ENCODE results near the gene C2CD5. TPM values are rescaled to one million over a fixed set of nuclear protein-coding genes. Genes with fewer than 3 reads are reported as not detected.

The C2CD5 gene
- total and polyA plus RNA-seq, 9 donors: 19.6 to 41.3 (median 32.9) TPM

GRCh38 chr12:22463306-22463705, 81.0 kb downstream of the C2CD5 start:
- WGBS, 3 donors: 84 to 95% (median 95%) methylated on average over 2 of the region's 2 CpGs
- DNase-seq: no peak
- no peaks in the 10 kb centered on the region for H3K36me3 ChIP-seq
- no peaks in the 10 kb centered on the region for H3K27me3 ChIP-seq
- no peaks in the 10 kb centered on the region for H3K4me1 ChIP-seq (ENCODE audit: insufficient read depth)
- H3K27ac ChIP-seq: no peak overlapping the region
- TF ChIP-seq CTCF (IDR thresholded peaks at IDR 0.05): no peak
- no peak for TF ChIP-seq POLR2A (IDR thresholded peaks at IDR 0.05)
- no peak for TF ChIP-seq EP300 (IDR thresholded peaks at IDR 0.05)
- H3K9me3 ChIP-seq: no peaks in the 10 kb centered on the region
- no peak overlapping the region for H3K4me3 ChIP-seq
- intact Hi-C loops (cut with DNase I): no loop called here

- intact Hi-C loops (cut with DNase I): no loop called here
- Histone ChIP-seq H3K4me3 (no peak overlapping the region), H3K4me1 (ENCODE audit: insufficient read depth) (no peaks in the 10 kb centered on the region), H3K36me3 (no peaks in the 10 kb centered on the region), H3K9me3 (no peaks in the 10 kb centered on the region), H3K27me3 (no peaks in the 10 kb centered on the region), H3K27ac (no peak overlapping the region)
- no peak for DNase-seq
- TF ChIP-seq CTCF (IDR thresholded peaks at IDR 0.05): no peak
- TF ChIP-seq POLR2A (IDR thresholded peaks at IDR 0.05): no peak
- TF ChIP-seq EP300 (IDR thresholded peaks at IDR 0.05): no peak
- WGBS, 3 donors: 95 to 98% (median 96%) methylated on average over 1 of the region's 1 CpG
Measured at GRCh38 chr12:22461786-22462185, 82.6 kb downstream of the C2CD5 start.

- Histone ChIP-seq H3K4me1 (ENCODE audit: insufficient read depth) (no peaks in the 10 kb centered on the region), H3K27me3 (no peaks in the 10 kb centered on the region), H3K36me3 (no peaks in the 10 kb centered on the region), H3K27ac (no peak overlapping the region), H3K9me3 (no peaks in the 10 kb centered on the region), H3K4me3 (no peak overlapping the region)
- DNase-seq: no peak
- intact Hi-C loops (cut with DNase I): no loop called here
- WGBS, 3 donors: 14 to 17% (median 14%) methylated on average over 3 of the region's 3 CpGs
- no peak for TF ChIP-seq EP300 (IDR thresholded peaks at IDR 0.05)
- no peak for TF ChIP-seq CTCF (IDR thresholded peaks at IDR 0.05)
- TF ChIP-seq POLR2A (IDR thresholded peaks at IDR 0.05): no peak
Measured at GRCh38 chr12:22459838-22460490, 84.4 kb downstream of the C2CD5 start.

GRCh38 chr12:22458298-22458937, 85.9 kb downstream of the C2CD5 start:
- DNase-seq: no peak
- H3K27ac ChIP-seq: no peak overlapping the region
- H3K4me3 ChIP-seq: no peak overlapping the region
- WGBS, 3 donors: 22 to 50% (median 48%) methylated on average over 6 of the region's 6 CpGs
- no peaks in the 10 kb centered on the region for H3K27me3 ChIP-seq
- no peaks in the 10 kb centered on the region for H3K9me3 ChIP-seq
- TF ChIP-seq CTCF (IDR thresholded peaks at IDR 0.05): no peak
- TF ChIP-seq POLR2A (IDR thresholded peaks at IDR 0.05): no peak
- TF ChIP-seq EP300 (IDR thresholded peaks at IDR 0.05): no peak
- intact Hi-C loops (cut with DNase I): no loop called here
- H3K36me3 ChIP-seq: no peaks in the 10 kb centered on the region
- no peaks in the 10 kb centered on the region for H3K4me1 ChIP-seq (ENCODE audit: insufficient read depth)
